Motor neuron (in vitro differentiated cells): Measurements from ENCODE around the gene ZNF597. TPM values are rescaled to one million over a fixed set of nuclear protein-coding genes. Genes with fewer than 3 reads are reported as not detected.

ENCODE experiments used
- ATAC-seq, 8 experiments: fragments of 200-7000 bp; cut with Tn5 transposase; replicated peaks in 6 of 8; 2 replicates each; pipeline ENCODE4 v1.8.0; 2021; ENCODE audit warnings: mild to moderate bottlenecking in 8 of 8, moderate library complexity in 8 of 8
- H3K27ac ChIP-seq, 2 donors: fragments of 250-450 bp; sonication (Bioruptor Pico); 2 replicates each; pipeline ENCODE4 v1.9.0; 2021; ENCODE audit warnings: antibody characterized with exemption in 2 of 2, mild to moderate bottlenecking in 2 of 2, moderate library complexity in 1 of 2
- H3K4me1 ChIP-seq, 2 donors: fragments of 250-450 bp; sonication (Bioruptor Pico); replicated peaks in 1 of 2; 2 replicates each; pipeline ENCODE4 v1.6.1; 2021; ENCODE audit warnings: antibody characterized with exemption in 2 of 2, mild to moderate bottlenecking in 2 of 2, moderate library complexity in 1 of 2
- H3K4me3 ChIP-seq, 5 donors: fragments of 250-450 bp; sonication (Bioruptor Pico); 2 replicates each; pipeline ENCODE4 v1.9.0; 2021; ENCODE audit warnings: antibody characterized with exemption in 5 of 5, mild to moderate bottlenecking in 5 of 5, moderate library complexity in 4 of 5
- WGBS, 10 experiments: fragments of 450-650 bp; shearing (Covaris generic); methylation state at CpG; one replicate each; pipeline ENCODE4 v1.0.0; 2022; 5-methylcytosine and 5-hydroxymethylcytosine counted together
- in situ Hi-C, 9 experiments: fragments of 400-800 bp; cut with MboI; loops; one replicate each; pipeline ENCODE4 v1.15.0; 2021; ENCODE audit warnings: low sequenced_read_pairs in 9 of 9, low pct_unique_long_range_greater_than_20kb in 2 of 9; ENCODE audit not compliant: unreplicated experiment in 9 of 9
- total RNA-seq, 8 experiments: library from RNA; unstranded; fragments of 300-600 nt; gene quantifications; 2 replicates each; pipeline versions ENCODE4 v1.2.3 to v1.2.4, GENCODE V29; 2022

Gene ZNF597
- total RNA-seq, 8 experiments from 2014 or later = 2.0 to 5.1 (median 2.5) TPM

DNA sequence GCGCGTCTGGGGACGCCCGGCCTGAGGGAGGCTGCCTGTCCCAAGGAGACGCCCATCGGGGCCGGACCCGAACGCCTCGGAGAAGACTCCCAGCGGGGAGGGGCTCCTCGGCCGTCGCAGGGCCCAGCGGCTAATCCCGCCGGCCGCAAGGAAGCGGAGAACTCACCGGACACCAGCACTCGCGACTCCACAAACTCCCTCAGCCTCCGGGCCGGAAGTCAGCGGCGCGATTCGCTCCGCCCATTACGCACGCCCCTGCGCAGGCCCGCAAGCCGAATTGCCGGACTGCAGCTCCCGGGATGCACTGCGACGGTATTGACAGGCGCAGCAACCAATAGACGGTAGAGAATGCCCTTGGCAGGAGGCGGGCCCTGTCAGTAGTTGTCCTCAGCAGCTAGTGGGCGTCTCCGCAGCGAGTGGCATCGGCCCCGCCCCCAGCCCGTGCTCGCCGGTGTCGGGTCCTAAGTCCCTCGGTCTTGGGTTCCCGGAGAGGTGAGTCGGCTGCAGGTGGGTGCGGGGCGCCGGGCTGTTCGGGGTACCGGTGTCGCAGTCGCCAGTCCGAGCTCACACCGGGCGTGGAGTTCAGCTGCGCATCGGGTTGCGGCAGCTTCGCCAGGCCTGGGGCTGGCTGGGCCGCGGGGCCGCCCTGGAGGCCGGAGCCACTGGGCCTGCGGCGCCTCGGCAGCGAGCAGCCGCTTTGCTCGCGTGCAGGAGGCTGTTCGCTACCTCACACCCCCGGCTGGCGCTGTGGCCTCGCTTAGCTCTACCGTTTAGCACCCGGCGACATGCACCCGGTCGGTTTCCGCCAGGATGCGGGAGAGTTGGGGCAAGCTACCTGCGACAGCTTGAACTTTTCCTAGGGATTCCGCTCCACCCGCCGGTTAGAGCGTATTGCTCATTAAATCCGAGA, 42.3 kb downstream of the ZNF597 start, which contains the start of the genes ZNF174 and ZSCAN32:
TSS of gene ZNF174 (plus strand) at position 437 of the 910 bp plus-strand sequence. CDS start 790 bp downstream, outside the sequence.
TSS of gene ZSCAN32 (minus strand) at position 226 of the 910 bp plus-strand sequence. CDS start 3,447 bp downstream, outside the sequence.
- ATAC-seq = peak; percentile 93 to 98 (median 97)
- WGBS, 10 experiments = 0 to 4% (median 0%) methylated on average over 2 to 62 of the region's 95 CpGs; no CpG with 5 or more reads in 2 of the 10 experiments
- peak within 1 kb of the TSS; percentile 47 to 66 for H3K27ac ChIP-seq
- in situ Hi-C loops = no loop called here
- H3K4me3 ChIP-seq = peak within 1 kb of the TSS; percentile 69 to 93 (median 80)
- H3K4me1 ChIP-seq = peaks cover 0 to 12% of the 10 kb centered on the region in 2 donors

GRCh38 chr16:3400446-3400778, 42.9 kb downstream of the ZNF597 start:
- WGBS, 10 experiments = 0% methylated on average over 1 to 6 of the region's 18 CpGs; no CpG with 5 or more reads in 6 of the 10 experiments
- peaks cover 0 to 12% of the 10 kb centered on the region in 2 donors for H3K4me1 ChIP-seq
- ATAC-seq = no peak
- peak overlapping the region; percentile 47 to 66 for H3K27ac ChIP-seq
- peak overlapping the region; percentile 69 to 93 (median 80) for H3K4me3 ChIP-seq
- in situ Hi-C loops = no loop called here

GRCh38 chr16:3389663-3390338, 53.5 kb downstream of the ZNF597 start:
- Histone ChIP-seq H3K4me1 (no peaks in the 10 kb centered on the region), H3K4me3 (no peak overlapping the region), H3K27ac (no peak overlapping the region)
- ATAC-seq = no peak
- 90 to 100% (median 97%) methylated on average over 1 to 5 of the region's 9 CpGs; no CpG with 5 or more reads in 5 of the 10 experiments for WGBS, 10 experiments
- in situ Hi-C loops = no loop called here

DNA sequence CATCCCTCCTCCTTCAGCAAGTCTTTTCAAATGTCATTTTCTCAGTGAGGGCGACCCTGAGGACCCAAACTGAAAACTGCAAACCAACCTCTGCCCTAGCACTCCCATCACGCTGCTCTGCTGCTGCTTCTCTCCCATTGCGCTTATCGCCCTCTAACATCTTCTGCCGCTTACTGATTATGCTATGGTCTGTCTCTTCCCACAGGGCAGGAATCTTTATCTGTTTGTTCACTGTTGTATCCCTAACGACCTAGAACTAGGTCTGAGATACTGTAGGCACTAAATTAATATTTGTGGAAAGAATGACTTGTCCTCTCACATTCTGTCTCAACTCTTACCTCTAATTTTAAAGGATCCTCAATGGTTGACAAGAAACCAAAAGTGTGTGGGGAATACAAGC, 55.0 kb downstream of the ZNF597 start:
- Histone ChIP-seq H3K27ac (no peak overlapping the region), H3K4me1 (no peaks in the 10 kb centered on the region), H3K4me3 (no peak overlapping the region)
- in situ Hi-C loops = no loop called here
- 90 to 100% (median 95%) methylated on average over 1 to 6 of the region's 6 CpGs; no CpG with 5 or more reads in 1 of the 10 experiments for WGBS, 10 experiments
- no peak for ATAC-seq

DNA sequence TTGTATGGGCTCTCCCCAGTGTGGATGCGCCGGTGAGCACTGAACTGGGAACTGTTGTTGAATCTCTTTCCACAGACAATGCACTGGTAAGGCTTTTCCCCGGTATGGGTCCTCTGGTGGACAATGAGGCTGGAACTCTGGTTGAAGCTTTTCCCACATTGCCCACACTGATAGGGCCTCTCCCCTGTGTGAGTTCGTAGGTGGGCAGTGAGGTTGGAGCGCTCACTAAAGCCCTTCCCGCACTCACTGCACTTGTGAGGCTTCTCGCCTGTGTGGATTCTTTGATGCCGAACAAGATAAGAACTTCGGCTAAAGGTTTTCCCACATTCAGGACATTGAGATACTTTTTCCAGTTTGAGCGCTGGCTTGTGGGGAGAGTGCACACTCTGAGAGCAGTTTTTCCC, 60.3 kb downstream of the ZNF597 start:
- Histone ChIP-seq H3K4me3 (no peak overlapping the region), H3K27ac (no peak overlapping the region), H3K4me1 (no peaks in the 10 kb centered on the region)
- no peak for ATAC-seq
- in situ Hi-C loops = no loop called here
- WGBS, 10 experiments = 90 to 100% (median 98%) methylated on average over 2 to 9 of the region's 10 CpGs; no CpG with 5 or more reads in 2 of the 10 experiments

Other genes with a start within 250 kb of the ZNF597 start
- 10 to 100 TPM in 3 of 8 experiments, 1 to 10 TPM in 5; 7.3 to 14.8 (median 9.3) TPM for gene ZNF200, start 208.3 kb downstream of the ZNF597 start, total RNA-seq
- under 1 TPM in 6 of 8 experiments, not detected in 2; 0.05 to 0.47 (median 0.19) TPM for gene MEFV, start 186.9 kb downstream of the ZNF597 start, total RNA-seq
- 10 to 100 TPM; 27.4 to 47.7 (median 31.9) TPM for gene ZNF263, start 160.0 kb downstream of the ZNF597 start, total RNA-seq
- gene TIGD7, start 138.1 kb downstream of the ZNF597 start, total RNA-seq = 10 to 100 TPM in 4 of 8 experiments, 1 to 10 TPM in 4; 6.8 to 19.2 (median 9.9) TPM
- gene ZNF75A, start 138.0 kb downstream of the ZNF597 start, total RNA-seq = 10 to 100 TPM; 22.0 to 46.0 (median 37.2) TPM
- under 1 TPM in 7 of 8 experiments, not detected in 1; 0.20 to 0.86 (median 0.31) TPM for gene OR2C1, start 87.6 kb downstream of the ZNF597 start, total RNA-seq
- 10 to 100 TPM in 5 of 8 experiments, 1 to 10 TPM in 3; 7.8 to 22.9 (median 13.2) TPM for gene ZSCAN32, start 42.5 kb downstream of the ZNF597 start, total RNA-seq
- gene ZNF174, start 42.3 kb downstream of the ZNF597 start, total RNA-seq = 10 to 100 TPM in 5 of 8 experiments, 1 to 10 TPM in 3; 8.5 to 17.8 (median 10.7) TPM
- 10 to 100 TPM; 15.1 to 53.4 (median 25.3) TPM for gene NAA60, start 176 bp upstream of the ZNF597 start, total RNA-seq
- gene C16orf90, start 52.0 kb upstream of the ZNF597 start, total RNA-seq = under 1 TPM in 3 of 8 experiments, not detected in 5; 0.11 to 0.47 (median 0.29) TPM
- 10 to 100 TPM; 18.1 to 39.1 (median 22.1) TPM for gene CLUAP1, start 57.5 kb upstream of the ZNF597 start, total RNA-seq
- 1 to 10 TPM in 2 of 8 experiments, under 1 TPM in 6; 0.41 to 1.5 (median 0.62) TPM for gene NLRC3, start 133.9 kb upstream of the ZNF597 start, total RNA-seq
- gene SLX4, start 168.1 kb upstream of the ZNF597 start, total RNA-seq = 1 to 10 TPM; 3.3 to 8.4 (median 5.6) TPM
- 10 to 100 TPM; 10.3 to 40.8 (median 25.3) TPM for gene DNASE1, start 211.2 kb upstream of the ZNF597 start, total RNA-seq